Activated CD4-positive, alpha-beta T cell treated with anti-CD3 and anti-CD28 coated beads, Interleukin-2, amount 50 U/mL, for 16 hours (primary cell): ENCODE data around the gene ATXN10.
"Not testable (repeated sequence)": the region's sequence is repeated elsewhere in the genome, so short reads cannot be mapped to it uniquely, and the experiment has no call there.

Source experiments
- DNase-seq: peaks from one replicate; pipeline ENCODE4 v3.0.0-alpha.2; 2020

ATXN10 gene, protein sequence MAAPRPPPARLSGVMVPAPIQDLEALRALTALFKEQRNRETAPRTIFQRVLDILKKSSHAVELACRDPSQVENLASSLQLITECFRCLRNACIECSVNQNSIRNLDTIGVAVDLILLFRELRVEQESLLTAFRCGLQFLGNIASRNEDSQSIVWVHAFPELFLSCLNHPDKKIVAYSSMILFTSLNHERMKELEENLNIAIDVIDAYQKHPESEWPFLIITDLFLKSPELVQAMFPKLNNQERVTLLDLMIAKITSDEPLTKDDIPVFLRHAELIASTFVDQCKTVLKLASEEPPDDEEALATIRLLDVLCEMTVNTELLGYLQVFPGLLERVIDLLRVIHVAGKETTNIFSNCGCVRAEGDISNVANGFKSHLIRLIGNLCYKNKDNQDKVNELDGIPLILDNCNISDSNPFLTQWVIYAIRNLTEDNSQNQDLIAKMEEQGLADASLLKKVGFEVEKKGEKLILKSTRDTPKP

DNA sequence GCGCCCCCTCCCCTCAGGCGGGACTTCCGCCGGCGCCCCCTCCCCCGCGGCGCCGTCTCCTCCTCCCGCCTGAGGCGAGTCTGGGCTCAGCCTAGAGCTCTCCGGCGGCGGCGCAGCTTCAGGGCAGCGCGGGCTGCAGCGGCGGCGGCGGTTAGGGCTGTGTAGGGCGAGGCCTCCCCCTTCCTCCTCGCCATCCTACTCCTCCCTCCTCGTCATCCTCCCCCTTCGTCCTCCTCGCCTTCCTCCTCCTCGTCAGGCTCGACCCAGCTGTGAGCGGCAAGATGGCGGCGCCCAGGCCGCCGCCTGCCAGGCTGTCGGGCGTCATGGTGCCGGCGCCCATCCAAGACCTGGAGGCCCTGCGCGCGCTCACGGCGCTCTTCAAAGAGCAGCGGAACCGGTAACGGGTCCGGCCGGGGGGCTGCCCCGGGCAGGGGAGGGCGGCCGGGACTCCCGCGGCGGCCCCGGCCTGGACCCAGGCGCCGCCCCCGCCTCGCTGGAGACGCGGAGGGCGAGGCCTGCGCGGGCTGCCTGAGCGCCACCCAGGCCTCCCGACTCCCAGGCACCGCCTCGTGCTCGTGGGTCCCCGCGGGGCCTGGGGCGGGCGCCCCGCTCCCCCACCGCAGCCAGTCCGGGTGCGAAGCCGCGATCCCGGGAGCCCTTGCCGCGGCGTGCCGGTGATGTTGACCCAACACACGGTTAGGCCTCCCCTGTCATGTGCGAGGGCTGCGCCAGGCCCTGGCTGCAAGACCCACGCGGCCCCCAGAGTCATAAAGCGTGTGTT, at the start of gene ATXN10:
ATXN10 (plus strand) TSS at position 52 of the 781 bp plus-strand sequence; CDS start at position 282, 230 bp downstream.
- DNase-seq: peak; percentile 77

DNA sequence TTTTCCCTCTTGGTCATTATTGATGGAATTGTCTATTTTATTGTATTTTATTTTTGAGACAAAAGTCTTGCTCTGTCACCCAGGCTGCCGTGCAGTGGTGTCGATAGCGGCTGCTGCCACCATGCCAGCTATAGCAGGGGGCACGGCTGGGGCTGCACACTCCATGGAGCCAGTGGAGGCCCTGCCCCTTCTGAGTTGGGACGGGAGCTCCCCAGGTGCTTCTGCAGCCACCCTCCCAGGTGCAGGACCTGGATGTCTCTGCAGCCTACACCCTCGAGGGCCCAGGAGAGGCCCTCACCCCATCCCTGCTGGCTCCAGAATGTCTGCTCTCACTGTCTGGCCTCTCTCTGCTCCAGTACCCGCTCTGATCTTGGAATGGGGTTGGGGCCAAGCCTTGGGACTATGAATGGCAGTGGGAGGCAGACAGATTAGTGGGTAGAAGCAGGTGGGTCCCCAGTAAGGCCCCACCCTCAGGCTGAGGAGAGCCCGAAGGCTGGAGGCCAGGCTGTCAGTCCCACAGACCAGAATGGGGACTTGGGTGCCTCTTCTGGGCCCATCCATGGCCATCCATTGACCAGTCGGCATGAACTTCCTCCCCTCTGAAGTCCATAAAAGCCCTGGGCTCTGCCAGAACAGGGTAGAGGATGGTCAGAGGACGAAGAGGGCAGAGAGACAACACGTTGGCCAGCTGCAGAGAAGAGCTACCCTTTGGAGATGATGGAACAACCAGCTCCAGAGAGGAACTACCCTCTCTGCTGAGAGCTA, 49.6 kb upstream of the ATXN10 start:
- DNase-seq: no peak

- not testable (repeated sequence) for DNase-seq
These were observed 48.0 kb upstream of the ATXN10 start for GRCh38 chr22:45623464-45624145.

DNA sequence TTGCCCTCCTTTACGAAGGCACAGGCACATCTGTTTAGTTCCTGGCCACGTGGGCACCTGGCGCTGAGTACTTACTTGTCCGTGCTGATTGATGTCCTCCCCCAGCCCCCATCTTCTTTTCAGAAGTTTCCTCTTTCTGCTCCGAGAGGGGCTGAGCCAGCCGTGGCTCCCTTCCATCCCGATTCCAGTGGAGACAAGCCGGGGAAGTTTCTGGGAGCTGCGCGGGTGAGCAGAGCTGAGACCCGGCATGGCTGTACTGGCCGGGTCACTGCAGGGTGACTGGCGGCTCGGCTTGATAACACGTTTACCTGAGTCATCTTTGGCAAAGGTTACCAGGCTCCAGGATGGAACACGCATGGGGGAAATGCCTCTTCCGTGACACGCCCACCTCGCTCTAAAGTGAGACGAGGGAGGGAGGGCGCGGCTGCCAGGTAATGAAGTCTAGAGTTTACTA, 45.4 kb upstream of the ATXN10 start:
- no peak for DNase-seq

- DNase-seq: no peak
These were observed 44.0 kb upstream of the ATXN10 start for GRCh38 chr22:45627489-45628233.

DNA sequence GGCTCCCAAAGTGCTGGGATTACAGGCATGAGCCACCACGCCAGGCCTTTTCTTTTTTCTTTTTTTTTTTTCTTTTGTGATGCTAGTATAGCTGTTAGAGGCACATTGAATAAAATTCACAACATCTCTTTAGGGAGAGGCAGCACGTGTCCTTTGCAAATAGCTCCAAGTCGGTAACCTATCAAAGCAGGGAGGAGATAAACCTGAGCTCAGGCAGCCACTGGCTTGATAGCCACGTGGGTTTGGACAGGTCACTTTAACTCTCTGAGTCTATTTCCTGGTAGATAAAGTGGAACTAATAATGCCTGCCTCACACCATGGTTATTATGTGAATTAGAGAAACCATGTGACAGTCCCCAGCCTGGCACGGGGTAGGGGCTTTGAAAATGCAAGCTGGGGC, 43.1 kb upstream of the ATXN10 start:
- no peak for DNase-seq

GRCh38 chr22:45629469-45630089, 42.1 kb upstream of the ATXN10 start:
- DNase-seq: no peak

GRCh38 chr22:45630436-45630835, 41.2 kb upstream of the ATXN10 start:
- no peak for DNase-seq

DNA sequence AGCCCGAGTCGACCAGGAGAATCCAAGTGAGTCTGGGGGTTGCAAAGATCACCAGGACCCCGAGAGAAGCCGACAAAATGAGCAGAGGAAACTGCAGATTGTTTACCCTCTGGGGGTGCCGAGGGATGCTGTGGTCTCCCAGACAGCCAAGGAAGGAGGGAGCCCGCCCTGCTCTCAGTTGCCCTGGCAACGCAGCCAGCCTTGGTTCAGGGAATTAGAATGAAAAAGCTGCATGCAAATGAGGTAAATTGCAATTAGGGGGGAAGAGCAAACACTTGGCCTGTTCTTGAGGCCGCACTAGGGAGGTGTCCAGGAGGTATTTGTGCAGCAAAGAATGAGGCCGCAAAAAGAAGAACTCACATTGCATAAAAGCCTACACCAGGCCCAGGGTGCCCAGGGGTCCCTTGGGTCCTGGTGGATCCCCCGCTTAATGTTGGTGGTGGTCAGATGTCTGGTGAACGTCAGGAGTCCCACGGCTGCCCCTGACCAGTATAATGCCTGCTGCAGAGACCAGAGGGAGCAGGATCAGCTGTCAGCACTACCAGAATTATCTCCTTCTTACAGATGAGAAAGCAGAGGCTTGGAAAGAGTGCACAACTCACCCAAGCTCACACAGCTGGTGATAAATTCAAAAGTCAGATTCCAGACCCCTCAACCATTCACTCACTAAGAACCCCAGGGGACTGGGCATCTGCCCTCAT, 40.3 kb upstream of the ATXN10 start:
- no peak for DNase-seq

DNA sequence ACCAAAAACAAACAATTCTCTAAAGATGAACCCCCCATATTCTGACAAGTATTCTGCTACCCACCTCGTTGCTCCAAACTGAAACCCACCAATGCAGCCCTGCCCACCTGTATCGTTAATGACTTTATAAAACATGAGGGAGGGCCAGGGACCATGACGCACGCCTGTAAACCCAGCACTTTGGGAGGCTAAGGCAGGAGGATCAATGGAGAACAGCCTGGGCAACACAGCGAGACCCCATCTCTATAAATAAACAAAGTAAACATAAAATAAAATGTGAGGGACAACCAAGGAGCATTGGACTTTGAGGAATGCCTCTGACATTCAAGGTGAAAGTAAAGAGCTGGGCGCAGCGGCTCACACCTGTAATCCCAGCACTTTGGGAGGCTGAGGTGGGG, 39.8 kb upstream of the ATXN10 start:
- DNase-seq: no peak

DNA sequence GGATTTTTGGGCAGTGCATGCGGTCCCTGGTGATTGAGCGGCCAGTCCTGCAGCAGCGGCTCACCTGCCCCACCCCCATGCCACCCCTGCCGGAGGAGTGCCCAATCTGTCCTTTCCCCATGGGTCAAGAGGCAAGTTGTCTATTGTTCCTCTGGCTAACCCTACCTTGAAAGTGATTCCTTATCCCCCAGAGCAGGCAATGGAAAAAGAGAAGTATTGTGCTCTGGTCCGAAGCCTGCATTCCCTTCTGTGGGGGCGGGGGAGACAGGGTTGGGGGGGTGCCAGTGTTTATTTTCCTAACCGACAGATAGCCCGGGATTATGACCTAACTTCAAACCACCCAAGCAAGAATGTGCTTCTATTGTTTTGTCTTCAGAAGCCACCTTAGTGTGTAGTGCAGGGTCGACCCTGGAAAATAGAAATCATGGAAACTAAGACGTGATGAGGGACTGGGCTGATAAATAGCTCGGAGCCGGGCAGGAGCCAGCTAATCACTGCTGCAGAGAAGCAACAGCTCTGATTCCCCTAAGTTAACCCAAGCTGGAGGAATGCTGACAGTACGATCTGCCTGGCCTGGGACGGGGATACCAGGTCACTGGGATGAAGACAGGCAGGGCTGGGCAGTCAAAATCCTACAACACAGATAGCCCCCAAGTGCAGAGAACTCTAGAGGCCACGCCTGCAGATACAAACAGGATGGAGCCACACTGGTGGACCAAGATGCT, 38.7 kb upstream of the ATXN10 start:
- DNase-seq: no peak

DNA sequence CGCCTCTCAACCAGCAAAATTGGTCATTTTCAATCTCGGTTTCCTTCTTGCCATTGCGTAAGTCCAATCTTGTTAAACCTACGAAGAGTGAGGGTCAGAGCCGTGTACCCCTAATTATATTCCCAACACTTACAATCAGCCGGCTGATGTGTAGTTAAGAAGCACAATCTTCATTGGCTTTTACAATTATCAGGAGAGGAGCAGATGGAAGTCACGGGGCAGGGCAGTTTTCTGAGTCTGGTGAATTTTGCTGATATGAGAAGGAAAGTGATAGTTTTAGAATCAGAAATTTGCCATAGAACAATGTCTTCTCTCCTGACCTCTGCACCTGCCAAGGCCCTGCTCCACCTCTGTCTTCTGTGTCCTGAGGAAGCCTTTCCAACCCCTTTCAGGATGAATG, 35.0 kb upstream of the ATXN10 start:
- DNase-seq: no peak

DNA sequence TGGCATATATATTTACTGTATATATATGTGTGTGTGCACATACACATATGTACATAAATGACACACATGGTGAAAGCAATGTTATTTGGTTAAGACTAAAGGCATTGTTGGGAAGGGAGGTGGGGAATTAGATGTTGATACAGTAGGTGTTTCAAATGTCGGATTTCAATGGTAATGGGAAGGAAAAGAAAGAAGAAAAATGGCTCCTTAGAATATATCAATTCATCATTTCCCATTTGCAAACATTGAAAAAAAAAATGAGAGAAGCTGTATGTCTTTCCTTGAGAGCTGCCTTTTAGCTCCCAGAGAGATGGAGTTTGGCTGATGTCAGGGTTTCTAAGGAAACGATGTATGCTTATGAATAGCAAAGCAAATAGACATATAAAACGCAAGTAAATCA, 33.4 kb upstream of the ATXN10 start:
- no peak for DNase-seq

DNA sequence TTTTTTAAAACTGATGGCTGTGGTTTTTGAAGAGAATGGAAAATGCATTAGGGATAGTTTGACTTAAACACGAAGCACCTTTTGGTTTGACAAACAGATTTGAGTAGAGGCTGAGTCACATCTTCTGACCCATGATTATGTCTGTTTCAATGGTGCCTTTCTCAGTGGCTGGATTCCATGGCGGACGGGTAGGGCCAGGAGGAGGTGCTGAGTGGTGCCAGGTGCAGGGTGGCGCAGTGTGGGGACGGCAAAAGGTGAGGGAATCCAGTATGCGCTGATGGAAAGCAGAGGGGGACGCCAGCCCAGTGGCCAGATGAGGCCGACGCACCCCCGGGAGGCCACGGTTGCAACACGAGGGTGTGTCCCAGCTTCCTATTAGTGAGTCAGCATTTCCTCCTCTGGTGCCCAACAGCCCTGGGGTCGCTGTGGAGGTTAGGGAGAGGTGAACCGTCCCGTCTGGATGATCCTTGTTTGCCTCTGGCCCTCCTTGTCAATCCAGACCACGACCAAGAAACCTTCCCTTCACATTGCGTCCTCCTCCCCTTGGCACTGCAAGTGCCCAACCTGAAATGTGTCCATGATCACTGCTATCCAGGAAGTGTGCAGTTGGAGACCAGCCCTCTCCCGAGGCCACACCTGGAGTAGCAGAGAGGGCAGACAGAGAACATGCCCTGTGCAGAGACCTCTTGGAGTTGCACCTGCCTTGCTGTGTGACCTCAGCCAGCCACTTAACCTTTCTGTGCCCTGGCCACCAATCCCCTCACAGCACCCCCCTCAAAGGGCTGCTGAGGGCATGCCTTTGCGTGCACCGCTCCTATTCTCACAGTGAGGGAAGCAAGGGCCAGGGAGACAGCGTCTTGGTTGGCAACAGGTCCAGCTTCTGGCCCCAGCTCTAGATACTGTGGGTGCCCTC, 32.5 kb upstream of the ATXN10 start:
- DNase-seq: peak; percentile 54

- DNase-seq: peak; percentile 30
These were observed 31.9 kb upstream of the ATXN10 start for GRCh38 chr22:45639747-45640102.

GRCh38 chr22:45640291-45640940, 31.2 kb upstream of the ATXN10 start:
- DNase-seq: no peak

DNA sequence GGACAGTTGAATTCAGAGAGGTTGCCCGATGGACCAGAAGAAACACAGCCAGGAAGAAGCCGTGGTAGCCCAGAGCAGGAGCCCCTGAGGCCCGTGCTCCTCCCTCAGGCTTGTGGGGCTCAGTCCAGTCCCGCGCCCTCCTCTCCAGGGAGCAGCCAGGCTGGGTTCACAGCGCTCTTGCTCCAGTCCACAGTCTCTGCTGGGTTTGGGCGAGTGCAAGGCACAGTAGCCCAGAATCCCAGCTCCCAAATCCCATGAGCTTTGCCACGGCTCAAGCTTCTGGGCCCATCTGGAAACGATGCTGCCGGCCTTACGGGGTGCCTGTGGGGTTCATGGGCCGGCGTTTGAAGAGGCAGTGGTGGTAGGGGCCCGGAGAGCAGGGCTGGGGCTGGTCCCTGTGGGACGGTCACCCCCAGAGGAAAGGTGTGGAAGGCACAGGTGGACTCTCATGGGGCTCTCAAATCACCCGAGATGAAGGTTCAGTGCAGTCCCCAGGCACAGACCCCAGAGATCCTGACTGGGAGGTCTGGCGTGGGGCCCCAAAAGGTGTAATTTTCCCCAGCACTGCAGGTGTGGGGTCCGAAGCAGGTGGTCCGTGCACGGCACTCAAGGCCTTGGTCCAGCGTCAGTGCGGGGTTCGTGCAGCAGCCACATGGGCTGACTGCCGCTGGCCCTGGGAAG, 30.6 kb upstream of the ATXN10 start:
- no peak for DNase-seq

DNA sequence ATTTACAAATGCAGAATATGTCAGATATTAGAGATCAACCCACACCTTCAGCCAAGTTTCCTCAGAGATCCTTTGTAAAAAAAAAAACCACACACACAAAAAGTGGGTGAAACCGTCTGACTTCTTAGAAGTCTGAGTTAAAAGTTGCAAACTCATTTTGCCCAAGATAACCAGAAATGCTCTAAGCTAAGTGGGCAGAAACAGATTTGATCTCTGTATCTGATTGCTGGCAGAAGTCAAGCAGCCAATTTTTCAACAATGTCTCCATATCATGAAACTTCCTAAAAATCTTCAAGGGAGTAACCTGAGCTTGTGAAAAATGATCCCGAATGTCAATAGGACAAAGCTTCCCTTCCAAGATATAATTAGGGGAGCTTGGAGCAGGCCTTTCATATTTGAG, 28.6 kb upstream of the ATXN10 start:
- peak; percentile 37 for DNase-seq
